Type B pancreatic cell (in vitro differentiated cells): ENCODE results near the gene MAP3K7. TPM values are rescaled to one million over a fixed set of nuclear protein-coding genes. Genes with fewer than 3 reads are reported as not detected.

Source experiments
- DNase-seq: peaks from one replicate; pipeline ENCODE4 v3.0.0; 2021; ENCODE audit warnings: mixed read lengths; ENCODE audit not compliant: unreplicated experiment; ENCODE audit errors: extremely low spot score
- H3K27ac Mint-ChIP-seq: 2 replicates; pipeline ENCODE4 v1.8.0; 2021; ENCODE audit warnings: mild to moderate bottlenecking, mixed read lengths
- H3K27me3 Mint-ChIP-seq: 2 replicates; pipeline ENCODE4 v1.8.0; 2021; ENCODE audit warnings: mixed read lengths
- H3K36me3 Mint-ChIP-seq: 2 replicates; pipeline ENCODE4 v1.8.0; 2021; ENCODE audit warnings: mixed read lengths
- H3K4me1 Mint-ChIP-seq: one replicate; pipeline ENCODE4 v1.8.0; 2021; ENCODE audit warnings: mixed read lengths; ENCODE audit not compliant: unreplicated experiment
- H3K4me3 Mint-ChIP-seq: 2 replicates; pipeline ENCODE4 v1.8.0; 2021; ENCODE audit warnings: mild to moderate bottlenecking, mixed read lengths
- H3K9me3 Mint-ChIP-seq: 2 replicates; pipeline ENCODE4 v1.8.0; 2021; ENCODE audit warnings: mixed read lengths
- CTCF ChIP-seq: fragments of 200-600 bp; sonication (generic); conservative IDR thresholded peaks from 2 replicates; pipeline ENCODE4 v1.5.0; 2021; ENCODE audit warnings: antibody characterized with exemption, mild to moderate bottlenecking
- total RNA-seq: library from RNA; stranded (reverse); gene quantifications from 2 replicates; pipeline ENCODE4 v1.2.1, GENCODE V29; 2021; ENCODE audit warnings: low replicate concordance

MAP3K7 gene
- total RNA-seq, 1 donor from 2014 or later, result 34.1 TPM

DNA sequence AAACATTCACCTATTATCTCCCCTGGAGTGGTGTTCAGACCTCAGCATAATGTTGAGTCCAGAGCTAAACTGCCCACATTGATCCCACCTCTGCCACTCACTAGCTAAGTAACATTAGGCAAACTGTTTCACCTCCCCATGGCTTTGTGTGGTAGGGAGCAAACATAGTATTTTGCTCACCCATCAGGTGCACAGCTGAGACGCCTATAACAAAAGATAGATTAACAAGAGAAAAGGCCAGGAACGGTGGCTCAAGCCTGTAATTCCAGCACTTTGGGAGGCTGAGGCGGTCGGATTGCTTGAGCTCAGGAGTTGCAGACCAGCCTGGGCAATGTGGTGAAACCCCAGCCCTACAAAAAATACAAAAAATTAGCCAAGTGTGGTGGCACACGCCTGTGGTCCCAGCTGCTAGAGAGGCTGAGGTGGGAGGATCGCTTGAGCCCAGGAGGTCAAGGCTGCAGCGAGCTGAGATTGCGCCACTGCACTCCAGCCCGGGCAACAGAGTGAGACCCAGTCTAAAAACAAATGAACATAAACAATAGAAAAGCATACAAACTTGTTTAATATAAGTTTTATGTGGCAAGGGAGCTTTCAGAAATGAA lies 91.6 kb downstream of the MAP3K7 start:
- H3K27ac Mint-ChIP-seq, result no peak overlapping the region
- no peak overlapping the region for H3K4me3 Mint-ChIP-seq
- no peaks in the 10 kb centered on the region for H3K36me3 Mint-ChIP-seq
- peaks cover 21% of the 10 kb centered on the region for H3K4me1 Mint-ChIP-seq
- H3K27me3 Mint-ChIP-seq, result peaks cover 7% of the 10 kb centered on the region
- TF ChIP-seq CTCF, result no peak
- no peak for DNase-seq
- no peaks in the 10 kb centered on the region for H3K9me3 Mint-ChIP-seq

DNA sequence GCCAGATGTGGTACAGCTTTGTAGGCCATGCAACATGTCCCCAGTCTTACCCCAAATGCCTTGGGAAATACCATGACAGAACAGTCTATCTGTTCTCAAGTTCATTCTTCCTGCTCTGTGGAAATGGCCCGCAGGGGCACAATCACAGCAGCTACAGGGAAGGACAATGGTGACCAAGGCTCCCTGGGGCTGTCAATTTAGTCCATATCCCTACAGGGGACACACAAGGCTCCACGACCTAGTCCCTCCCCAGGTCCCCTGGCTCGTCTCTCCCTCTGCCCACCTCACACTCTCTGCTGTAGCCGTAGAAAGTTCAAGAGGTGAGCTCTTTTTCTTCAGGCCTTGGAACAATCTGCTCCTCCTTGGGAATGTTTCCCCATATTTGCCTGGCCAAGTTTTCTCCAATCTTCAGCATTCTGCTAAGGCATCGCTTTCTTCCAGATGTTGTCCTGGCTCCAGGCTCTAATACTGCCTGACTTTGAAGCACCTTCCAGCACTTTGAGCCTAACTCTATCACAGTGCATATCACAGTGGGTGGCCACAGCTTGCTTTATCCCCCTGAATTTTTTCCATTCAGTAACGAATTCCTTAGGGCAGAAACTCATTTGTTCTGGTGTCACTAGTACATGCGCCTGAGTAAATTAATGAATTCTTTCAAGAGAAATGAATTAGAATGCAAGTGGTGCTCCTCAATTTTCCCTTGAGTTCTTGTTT lies 92.6 kb downstream of the MAP3K7 start:
- Mint-ChIP-seq H3K4me1 (peaks cover 25% of the 10 kb centered on the region), H3K27ac (peak overlapping the region; percentile 40), H3K9me3 (no peaks in the 10 kb centered on the region), H3K27me3 (peaks cover 7% of the 10 kb centered on the region), H3K4me3 (peak overlapping the region; percentile 6), H3K36me3 (no peaks in the 10 kb centered on the region)
- no peak for TF ChIP-seq CTCF
- DNase-seq, result no peak

DNA sequence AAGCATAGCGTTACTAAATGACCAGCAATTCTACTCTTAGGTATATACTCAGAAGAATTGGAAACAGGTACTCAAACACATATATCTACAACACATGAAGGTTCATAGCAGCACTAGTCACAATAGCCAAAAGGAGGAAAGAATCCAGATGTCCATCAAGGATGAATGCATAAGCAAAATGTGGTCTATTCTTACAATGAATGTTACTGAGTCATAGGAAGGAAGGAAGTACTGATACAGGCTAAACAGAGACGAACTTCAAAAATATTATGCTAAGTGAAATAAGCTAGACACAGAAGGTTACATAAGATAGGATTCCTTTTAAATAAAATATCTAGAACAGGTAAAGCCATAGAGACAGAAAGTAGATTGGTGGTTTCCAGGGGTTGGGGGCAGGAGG lies 93.5 kb downstream of the MAP3K7 start:
- TF ChIP-seq CTCF, result no peak
- H3K27me3 Mint-ChIP-seq, result peaks cover 10% of the 10 kb centered on the region
- no peak for DNase-seq
- H3K27ac Mint-ChIP-seq, result no peak overlapping the region
- H3K36me3 Mint-ChIP-seq, result no peaks in the 10 kb centered on the region
- no peak overlapping the region for H3K4me3 Mint-ChIP-seq
- peaks cover 28% of the 10 kb centered on the region for H3K4me1 Mint-ChIP-seq
- H3K9me3 Mint-ChIP-seq, result no peaks in the 10 kb centered on the region

- no peaks in the 10 kb centered on the region for H3K9me3 Mint-ChIP-seq
- TF ChIP-seq CTCF, result no peak
- peaks cover 10% of the 10 kb centered on the region for H3K27me3 Mint-ChIP-seq
- H3K36me3 Mint-ChIP-seq, result no peaks in the 10 kb centered on the region
- no peak overlapping the region for H3K27ac Mint-ChIP-seq
- H3K4me3 Mint-ChIP-seq, result no peak overlapping the region
- no peak for DNase-seq
- H3K4me1 Mint-ChIP-seq, result peaks cover 28% of the 10 kb centered on the region
Measured at GRCh38 chr6:90492798-90493197, 94.1 kb downstream of the MAP3K7 start.

- Mint-ChIP-seq H3K27me3 (peaks cover 6% of the 10 kb centered on the region), H3K4me3 (no peak overlapping the region), H3K36me3 (no peaks in the 10 kb centered on the region), H3K4me1 (peaks cover 28% of the 10 kb centered on the region), H3K9me3 (no peaks in the 10 kb centered on the region), H3K27ac (no peak overlapping the region)
- no peak for TF ChIP-seq CTCF
- DNase-seq, result no peak
Measured at GRCh38 chr6:90492369-90492768, 94.5 kb downstream of the MAP3K7 start.
